HCT116 (cell line): ENCODE data around the gene BRINP3.

Source experiments
- CBX3 ChIP-seq: IDR thresholded peaks from 2 replicates; pipeline ENCODE4 v1.6.1; 2012; ENCODE audit warnings: low read depth
- CEBPB ChIP-seq: IDR thresholded peaks from 2 replicates; pipeline ENCODE4 v1.6.1; 2012; ENCODE audit warnings: low read depth
- CTCF ChIP-seq, 3 experiments: fragments of 200-600 bp in 1 of 3; sonication (generic) in 1 of 3; IDR thresholded peaks in 2 of 3; conservative IDR thresholded peaks in 1 of 3; 2 replicates each; pipeline ENCODE4 v1.5.1; 2012 to 2017; ENCODE audit warnings: low read depth in 2 of 3, low read length in 2 of 3, antibody characterized with exemption in 1 of 3, borderline replicate concordance in 1 of 3, control low read depth in 1 of 3, mild to moderate bottlenecking in 1 of 3, mixed read lengths in 1 of 3, mixed run types in 1 of 3, moderate library complexity in 1 of 3; ENCODE audit not compliant: insufficient read depth in 1 of 3
- ELF1 ChIP-seq: IDR thresholded peaks from 2 replicates; pipeline ENCODE4 v1.6.1; 2012; ENCODE audit warnings: low read depth, borderline replicate concordance
- EZH2 ChIP-seq: fragments of 200-600 bp; sonication (generic); IDR thresholded peaks from 2 replicates; pipeline ENCODE4 v1.6.1; 2017; ENCODE audit warnings: antibody characterized with exemption, mixed run types
- MAX ChIP-seq: IDR thresholded peaks from 2 replicates; pipeline ENCODE4 v1.6.1; 2012
- SP1 ChIP-seq: IDR thresholded peaks from 2 replicates; pipeline ENCODE4 v1.6.1; 2012; ENCODE audit warnings: low read depth

GRCh38 chr1:190138266-190138665, 339.4 kb downstream of the BRINP3 start:
- TF ChIP-seq CBX3 (no peak), EZH2 (no peak), CTCF (IDR thresholded peaks at IDR 0.05 in 2 of 3, conservative IDR thresholded peaks at IDR 0.05 in 1 of 3; ENCODE audit: borderline replicate concordance in 1 of 3, insufficient read depth in 1 of 3, low read depth in 2 of 3, low read length in 2 of 3) (no peak), CEBPB (no peak), MAX (no peak), SP1 (no peak), ELF1 (no peak)
